Esophagus muscularis mucosa (tissue), 4 donors: ENCODE data around the gene ARL2BP. TPM values are rescaled to one million over a fixed set of nuclear protein-coding genes. Genes with fewer than 3 reads are reported as not detected.

Experiments
- DNase-seq: peaks from one replicate; pipeline ENCODE4 v3.0.0-alpha.2; 2017; ENCODE audit errors: extremely low spot score
- H3K27ac ChIP-seq, 4 donors: fragments of 200-600 bp; sonication (generic); replicated peaks in 1 of 4; 1 replicate in 3 of 4; 2 replicates in 1 of 4; pipeline ENCODE4 v1.5.1; 2016 to 2019; ENCODE audit warnings: mild to moderate bottlenecking in 1 of 4
- H3K27me3 ChIP-seq, 4 donors: fragments of 200-600 bp; sonication (generic); one replicate each; pipeline versions ENCODE4 v1.5.1 to v1.6.0; 2016 to 2019
- H3K36me3 ChIP-seq, 4 donors: fragments of 200-600 bp; sonication (generic); one replicate each; pipeline ENCODE4 v1.5.1; 2016 to 2019
- H3K4me1 ChIP-seq, 4 donors: fragments of 200-600 bp; sonication (generic); one replicate each; pipeline ENCODE4 v1.5.1; 2016 to 2019
- H3K4me3 ChIP-seq, 4 donors: fragments of 200-600 bp; sonication (generic); 1 replicate in 2 of 4; 2 replicates in 2 of 4; pipeline ENCODE4 v1.5.1; 2016 to 2019; ENCODE audit warnings: mild to moderate bottlenecking in 4 of 4, moderate library complexity in 1 of 4
- H3K9me3 ChIP-seq, 4 donors: fragments of 200-600 bp; sonication (generic); 1 replicate in 3 of 4; 2 replicates in 1 of 4; pipeline ENCODE4 v1.5.1; 2016 to 2019
- EP300 ChIP-seq: sonication (generic); formaldehyde crosslinking; IDR thresholded peaks from one replicate; pipeline ENCODE4 v1.6.1; 2017; ENCODE audit warnings: antibody characterized with exemption
- POLR2A ChIP-seq: fragments of 450-650 bp; IDR thresholded peaks from one replicate; pipeline ENCODE4 v1.6.1; 2017; ENCODE audit warnings: antibody characterized with exemption, moderate library complexity, mild to moderate bottlenecking, low read depth
- POLR2AphosphoS5 ChIP-seq, 2 donors: sonication (generic); formaldehyde crosslinking; IDR thresholded peaks; one replicate each; pipeline ENCODE4 v1.6.1; 2017; ENCODE audit warnings: antibody characterized with exemption in 2 of 2
- WGBS: methylation state at CpG from one replicate; pipeline ENCODE4 v1.1.5; 2018; 5-methylcytosine and 5-hydroxymethylcytosine counted together
- intact Hi-C: fragments of 100-400 bp; cut with DNase I; formaldehyde crosslinking; loops from one replicate; pipeline ENCODE4 v1.15.1; 2023
- total RNA-seq, 4 donors: library from RNA; depleted of rRNA; stranded (reverse); fragments of >200 nt; gene quantifications; one replicate each; pipeline versions ENCODE4 v1.1.0 to v1.2.1, GENCODE V29; 2016
- TF ChIP-seq, protein P1 (sequence below), 3 experiments: fragments of 200-600 bp in 2 of 3; fragments of 450-650 bp in 1 of 3; sonication (generic) in 2 of 3; IDR thresholded peaks; one replicate each; pipeline ENCODE4 v1.5.1; 2017 to 2019; ENCODE audit warnings: antibody characterized with exemption in 3 of 3, mild to moderate bottlenecking in 2 of 3, moderate library complexity in 1 of 3

The ARL2BP gene
- total RNA-seq, 4 donors from 2014 or later = 58.1 to 77.4 (median 66.9) TPM

DNA sequence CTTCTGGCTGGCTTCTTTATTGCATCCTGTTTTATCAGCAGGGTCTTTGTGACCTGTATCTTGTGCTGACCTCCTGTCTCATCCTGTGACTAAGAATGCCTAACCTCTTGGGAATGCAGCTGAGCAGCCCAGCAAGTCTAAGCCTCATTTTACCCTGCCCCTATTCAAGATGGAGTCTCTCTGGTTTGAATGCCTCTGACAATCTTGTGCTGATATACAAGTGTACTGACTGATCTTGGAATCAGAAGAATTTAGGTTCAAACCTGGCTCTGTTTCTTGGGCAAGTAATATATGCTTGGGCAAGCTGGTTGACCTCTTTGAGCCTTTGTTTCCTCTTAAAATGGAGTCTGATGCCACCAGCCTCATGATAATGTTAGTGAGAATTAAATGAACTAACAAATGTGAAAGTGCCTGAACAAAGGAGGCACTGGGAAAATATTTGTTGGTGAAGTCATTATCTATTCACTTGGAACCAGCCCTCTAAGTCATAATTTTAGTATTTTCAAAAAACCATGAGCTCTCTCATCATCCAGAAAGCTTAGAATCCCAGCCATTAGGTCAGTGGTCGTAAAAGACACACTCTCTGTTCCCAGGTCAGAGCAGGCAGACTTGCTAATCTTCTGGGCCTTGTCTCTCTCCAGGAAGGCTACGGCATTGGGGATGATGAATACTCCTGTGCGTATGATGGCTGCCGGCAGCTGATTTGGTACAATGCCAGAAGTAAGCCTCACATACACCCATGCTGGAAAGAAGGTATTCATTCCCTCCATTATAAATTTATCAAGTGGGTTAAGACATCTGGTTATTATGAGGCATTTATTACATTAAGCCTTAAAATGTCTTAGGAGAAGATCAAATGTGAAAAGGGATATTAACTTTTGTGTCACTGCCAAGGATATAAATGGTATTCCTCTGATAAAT, 18.1 kb upstream of the ARL2BP start:
- Histone ChIP-seq H3K9me3 (no peaks in the 10 kb centered on the region), H3K4me3 (no peak overlapping the region), H3K27ac (no peak overlapping the region), H3K36me3 (peaks cover 43 to 98% (median 92%) of the 10 kb centered on the region in 4 donors), H3K27me3 (no peaks in the 10 kb centered on the region), H3K4me1 (no peaks in the 10 kb centered on the region)
- no peak for DNase-seq
- intact Hi-C loops = no loop called here
- TF ChIP-seq POLR2A (no peak), POLR2AphosphoS5 (IDR thresholded peaks at IDR 0.05) (no peak), EP300 (no peak)
- TF ChIP-seq, protein P1, sequence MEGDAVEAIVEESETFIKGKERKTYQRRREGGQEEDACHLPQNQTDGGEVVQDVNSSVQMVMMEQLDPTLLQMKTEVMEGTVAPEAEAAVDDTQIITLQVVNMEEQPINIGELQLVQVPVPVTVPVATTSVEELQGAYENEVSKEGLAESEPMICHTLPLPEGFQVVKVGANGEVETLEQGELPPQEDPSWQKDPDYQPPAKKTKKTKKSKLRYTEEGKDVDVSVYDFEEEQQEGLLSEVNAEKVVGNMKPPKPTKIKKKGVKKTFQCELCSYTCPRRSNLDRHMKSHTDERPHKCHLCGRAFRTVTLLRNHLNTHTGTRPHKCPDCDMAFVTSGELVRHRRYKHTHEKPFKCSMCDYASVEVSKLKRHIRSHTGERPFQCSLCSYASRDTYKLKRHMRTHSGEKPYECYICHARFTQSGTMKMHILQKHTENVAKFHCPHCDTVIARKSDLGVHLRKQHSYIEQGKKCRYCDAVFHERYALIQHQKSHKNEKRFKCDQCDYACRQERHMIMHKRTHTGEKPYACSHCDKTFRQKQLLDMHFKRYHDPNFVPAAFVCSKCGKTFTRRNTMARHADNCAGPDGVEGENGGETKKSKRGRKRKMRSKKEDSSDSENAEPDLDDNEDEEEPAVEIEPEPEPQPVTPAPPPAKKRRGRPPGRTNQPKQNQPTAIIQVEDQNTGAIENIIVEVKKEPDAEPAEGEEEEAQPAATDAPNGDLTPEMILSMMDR (IDR thresholded peaks at IDR 0.05) = no peak
- WGBS = 58% methylated on average over 3 of the region's 4 CpGs

DNA sequence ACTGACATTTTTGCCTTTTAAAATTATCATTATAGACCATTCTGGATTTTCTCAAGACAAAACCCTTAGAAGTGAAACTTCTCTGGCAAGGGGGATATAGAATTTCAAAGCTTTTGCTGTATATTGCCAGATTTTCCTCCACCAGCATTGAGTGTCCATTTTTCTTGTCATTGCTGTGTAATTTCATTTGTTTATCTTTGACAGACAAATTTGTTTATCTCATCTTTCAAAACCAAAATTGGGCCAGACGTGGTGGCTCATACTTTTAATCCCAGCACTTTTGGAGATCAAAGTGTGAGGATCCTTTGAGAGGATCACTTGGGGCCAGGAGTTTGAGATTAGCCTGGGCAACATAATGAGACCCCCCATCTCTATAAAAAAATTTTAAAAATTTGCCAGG, 16.0 kb upstream of the ARL2BP start:
- TF ChIP-seq POLR2A (no peak), POLR2AphosphoS5 (IDR thresholded peaks at IDR 0.05) (no peak), EP300 (no peak)
- TF ChIP-seq, protein P1 (IDR thresholded peaks at IDR 0.05) = no peak
- intact Hi-C loops = no loop called here
- no peak for DNase-seq
- peaks cover 45 to 98% (median 91%) of the 10 kb centered on the region in 4 donors for H3K36me3 ChIP-seq
- H3K4me3 ChIP-seq = no peak overlapping the region
- no peaks in the 10 kb centered on the region for H3K4me1 ChIP-seq
- no peak overlapping the region for H3K27ac ChIP-seq
- no peaks in the 10 kb centered on the region for H3K27me3 ChIP-seq
- WGBS = 64% methylated on average over 1 of the region's 1 CpG
- no peaks in the 10 kb centered on the region for H3K9me3 ChIP-seq

DNA sequence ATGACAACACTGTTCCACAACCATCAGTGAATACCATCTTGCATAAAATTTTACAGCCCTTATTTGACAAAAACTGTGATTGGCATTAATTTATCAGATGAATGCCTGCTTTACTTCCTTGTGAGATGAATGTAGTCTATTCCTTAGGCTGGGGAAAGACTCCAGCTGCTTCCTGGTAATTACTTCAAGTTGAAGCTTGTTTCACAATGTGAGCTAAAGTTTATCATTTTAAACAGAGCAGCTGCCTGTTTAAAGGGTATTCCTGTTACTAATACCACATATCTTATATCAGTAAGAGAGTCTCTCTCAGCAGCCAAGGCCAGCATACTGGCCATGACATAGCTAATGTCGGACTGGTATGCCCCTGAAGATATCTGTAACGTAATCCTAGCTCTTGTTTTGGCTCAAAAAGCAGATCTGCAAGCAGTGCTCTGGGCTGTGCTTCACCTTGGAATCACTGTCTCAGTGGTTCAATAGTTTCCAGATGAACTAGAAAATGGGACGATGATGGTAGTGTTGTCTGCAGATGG, 13.2 kb upstream of the ARL2BP start:
- DNase-seq = no peak
- Histone ChIP-seq H3K4me1 (peaks cover 0 to 9% (median 2%) of the 10 kb centered on the region in 4 donors), H3K4me3 (no peak overlapping the region), H3K36me3 (peaks cover 38 to 98% (median 84%) of the 10 kb centered on the region in 4 donors), H3K27ac (no peak overlapping the region), H3K9me3 (no peaks in the 10 kb centered on the region), H3K27me3 (no peaks in the 10 kb centered on the region)
- intact Hi-C loops = no loop called here
- TF ChIP-seq POLR2A = no peak
- TF ChIP-seq POLR2AphosphoS5 (IDR thresholded peaks at IDR 0.05) = no peak
- TF ChIP-seq, protein P1 (IDR thresholded peaks at IDR 0.05) = no peak
- no peak for TF ChIP-seq EP300
- 82% methylated on average over 3 of the region's 3 CpGs for WGBS

DNA sequence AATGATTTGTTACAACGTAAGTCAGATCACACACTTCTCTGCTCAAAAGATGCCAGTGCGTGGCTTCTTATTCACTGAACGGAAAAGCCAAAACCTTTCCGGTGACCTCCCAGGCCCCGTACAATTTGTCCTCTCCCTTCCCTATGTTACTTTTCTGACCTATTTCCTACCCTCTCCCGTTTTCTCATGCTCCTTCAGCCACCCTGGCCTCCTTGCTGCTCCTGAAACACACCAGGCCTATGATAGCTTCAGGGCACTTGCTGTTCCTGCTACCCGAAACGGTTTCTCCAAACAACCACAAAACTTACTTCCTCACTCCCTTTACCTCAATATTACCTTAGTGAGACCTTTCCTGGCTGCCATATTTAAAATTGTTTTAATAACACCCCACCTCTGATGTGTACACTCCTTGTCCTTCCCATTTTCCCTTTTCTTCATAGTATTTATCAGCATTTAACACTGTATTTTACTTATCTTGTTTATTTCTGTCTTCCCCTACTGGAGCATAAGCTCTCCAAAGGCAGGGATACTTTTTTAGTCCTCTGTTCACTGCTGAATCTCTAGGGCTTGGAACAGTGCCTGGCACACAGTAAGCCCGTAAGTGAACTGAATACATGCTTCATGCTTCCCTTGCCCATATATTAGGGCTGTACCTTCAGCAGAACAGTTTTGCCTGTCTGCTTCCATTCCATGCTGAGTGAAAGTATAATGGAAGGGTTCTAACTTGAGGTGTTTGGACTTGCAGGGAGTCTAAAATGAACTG, 10.9 kb upstream of the ARL2BP start:
- 96% methylated on average over 9 of the region's 9 CpGs for WGBS
- Histone ChIP-seq H3K4me3 (no peak overlapping the region), H3K9me3 (no peaks in the 10 kb centered on the region), H3K4me1 (peaks cover 0 to 9% (median 2%) of the 10 kb centered on the region in 4 donors), H3K36me3 (peaks cover 31 to 99% (median 80%) of the 10 kb centered on the region in 4 donors), H3K27me3 (no peaks in the 10 kb centered on the region), H3K27ac (no peak overlapping the region)
- no peak for DNase-seq
- intact Hi-C loops = no loop called here
- no peak for TF ChIP-seq POLR2A
- TF ChIP-seq, protein P1 (IDR thresholded peaks at IDR 0.05) = no peak
- no peak for TF ChIP-seq EP300
- no peak for TF ChIP-seq POLR2AphosphoS5 (IDR thresholded peaks at IDR 0.05)
